Endothelial cell of umbilical vein (primary cell): Measurements from ENCODE around the gene NUDT12.

Experiments used
- CTCF ChIP-seq, 2 donors: IDR thresholded peaks; 1 replicate in 1 of 2; 2 replicates in 1 of 2; pipeline ENCODE4 v1.5.1; 2011; ENCODE audit warnings: low read length in 2 of 2, mild to moderate bottlenecking in 2 of 2, moderate library complexity in 2 of 2, control low read depth in 1 of 2, inconsistent platforms in 1 of 2, low read depth in 1 of 2; ENCODE audit not compliant: insufficient read depth in 1 of 2; ENCODE audit errors: extremely low read depth in 1 of 2
- EZH2 ChIP-seq: IDR thresholded peaks from 2 replicates; pipeline ENCODE4 v1.6.1; 2012; ENCODE audit warnings: borderline replicate concordance, low read depth, mild to moderate bottlenecking, moderate library complexity, low read length, inconsistent platforms; ENCODE audit not compliant: severe bottlenecking
- POLR2AphosphoS5 ChIP-seq: IDR thresholded peaks from 2 replicates; pipeline ENCODE4 v1.6.1; 2012; ENCODE audit warnings: low read depth, mild to moderate bottlenecking, control low read depth, low read length, moderate library complexity; ENCODE audit not compliant: insufficient read depth

- no peak for TF ChIP-seq CTCF (IDR thresholded peaks at IDR 0.05; ENCODE audit: extremely low read depth in 1 of 2, insufficient read depth in 1 of 2, low read depth in 1 of 2, low read length in 2 of 2)
- no peak for TF ChIP-seq POLR2AphosphoS5
- no peak for TF ChIP-seq EZH2
These were observed 21.5 kb downstream of the NUDT12 start for GRCh38 chr5:103541114-103541513.
